ENCODE results near the gene COL15A1. TPM values are rescaled to one million over a fixed set of nuclear protein-coding genes. Genes with fewer than 3 reads are reported as not detected.

Gene COL15A1
- total RNA-seq, 4 donors from 2014 or later = 25.8 to 55.3 (median 36.0) TPM

GRCh38 chr9:99051406-99051805 lies 107.7 kb downstream of the COL15A1 start:
- no peak for DNase-seq (ENCODE audit: low spot score in 2 of 2)
- H3K4me3 ChIP-seq = no peak overlapping the region
- H3K36me3 ChIP-seq = peaks cover 0 to 94% (median 0%) of the 10 kb centered on the region in 3 donors
- no peaks in the 10 kb centered on the region for H3K9me3 ChIP-seq
- no peaks in the 10 kb centered on the region for H3K4me1 ChIP-seq
- no peaks in the 10 kb centered on the region for H3K27me3 ChIP-seq
- no peak for TF ChIP-seq EP300 (IDR thresholded peaks at IDR 0.05)
- TF ChIP-seq CTCF (IDR thresholded peaks at IDR 0.05) = no peak
- TF ChIP-seq POLR2A (IDR thresholded peaks at IDR 0.05) = no peak
- WGBS, 2 donors = 53 to 54% methylated on average over 3 of the region's 3 CpGs
- no peak overlapping the region for H3K27ac ChIP-seq

GRCh38 chr9:99051851-99052250 lies 108.1 kb downstream of the COL15A1 start:
- Histone ChIP-seq H3K9me3 (no peaks in the 10 kb centered on the region), H3K4me1 (no peaks in the 10 kb centered on the region), H3K27ac (no peak overlapping the region), H3K36me3 (peaks cover 0 to 95% (median 0%) of the 10 kb centered on the region in 3 donors), H3K27me3 (no peaks in the 10 kb centered on the region), H3K4me3 (no peak overlapping the region)
- 75 to 83% methylated on average over 4 of the region's 4 CpGs for WGBS, 2 donors
- DNase-seq (ENCODE audit: low spot score in 2 of 2) = no peak
- TF ChIP-seq EP300 (IDR thresholded peaks at IDR 0.05) = no peak
- TF ChIP-seq POLR2A (IDR thresholded peaks at IDR 0.05) = no peak
- no peak for TF ChIP-seq CTCF (IDR thresholded peaks at IDR 0.05)

- H3K4me1 ChIP-seq = peaks cover 0 to 4% (median 2%) of the 10 kb centered on the region in 4 donors
- H3K27ac ChIP-seq = no peak overlapping the region
- TF ChIP-seq CTCF (IDR thresholded peaks at IDR 0.05) (no peak), POLR2A (IDR thresholded peaks at IDR 0.05) (no peak), EP300 (IDR thresholded peaks at IDR 0.05) (no peak)
- no peak for DNase-seq (ENCODE audit: low spot score in 2 of 2)
- 80 to 83% methylated on average over 10 of the region's 10 CpGs for WGBS, 2 donors
- H3K4me3 ChIP-seq = no peak overlapping the region
- H3K9me3 ChIP-seq = no peaks in the 10 kb centered on the region
- peaks cover 0 to 95% (median 0%) of the 10 kb centered on the region in 3 donors for H3K36me3 ChIP-seq
- no peaks in the 10 kb centered on the region for H3K27me3 ChIP-seq
Observed at GRCh38 chr9:99052815-99053715, 109.4 kb downstream of the COL15A1 start.

- Histone ChIP-seq H3K27ac (no peak overlapping the region), H3K4me3 (no peak overlapping the region), H3K27me3 (no peaks in the 10 kb centered on the region), H3K36me3 (peaks cover 0 to 86% (median 0%) of the 10 kb centered on the region in 3 donors), H3K4me1 (peaks cover 0 to 19% (median 4%) of the 10 kb centered on the region in 4 donors), H3K9me3 (no peaks in the 10 kb centered on the region)
- no peak for DNase-seq (ENCODE audit: low spot score in 2 of 2)
- 96 to 98% methylated on average over 2 of the region's 2 CpGs for WGBS, 2 donors
- TF ChIP-seq EP300 (IDR thresholded peaks at IDR 0.05) = no peak
Observed at GRCh38 chr9:99054581-99054980, 110.9 kb downstream of the COL15A1 start.

GRCh38 chr9:99055384-99055783 lies 111.7 kb downstream of the COL15A1 start:
- Histone ChIP-seq H3K4me3 (no peak overlapping the region), H3K4me1 (peaks cover 0 to 23% (median 6%) of the 10 kb centered on the region in 4 donors), H3K9me3 (no peaks in the 10 kb centered on the region), H3K27ac (no peak overlapping the region), H3K27me3 (no peaks in the 10 kb centered on the region), H3K36me3 (peaks cover 0 to 81% (median 0%) of the 10 kb centered on the region in 3 donors)
- WGBS, 2 donors = 100% methylated on average over 1 of the region's 1 CpG
- no peak for DNase-seq (ENCODE audit: low spot score in 2 of 2)
- TF ChIP-seq POLR2A (IDR thresholded peaks at IDR 0.05) (no peak), CTCF (IDR thresholded peaks at IDR 0.05) (no peak), EP300 (IDR thresholded peaks at IDR 0.05) (no peak)

Data from tibial nerve (tissue), 4 donors.